GM23248 (cell line): Measurements from ENCODE around the gene SEC31A.

Experiments used
- EZH2 ChIP-seq: fragments of 200-600 bp; sonication (generic); IDR thresholded peaks from 2 replicates; pipeline ENCODE4 v1.6.1; 2018; ENCODE audit warnings: antibody characterized with exemption, mild to moderate bottlenecking; ENCODE audit not compliant: insufficient read depth, poor library complexity, severe bottlenecking
- EZH2phosphoT487 ChIP-seq: fragments of 200-600 bp; sonication (generic); IDR thresholded peaks from 2 replicates; pipeline ENCODE4 v1.6.1; 2018; ENCODE audit warnings: antibody characterized with exemption, moderate library complexity, mild to moderate bottlenecking, low read depth; ENCODE audit not compliant: insufficient read depth

DNA sequence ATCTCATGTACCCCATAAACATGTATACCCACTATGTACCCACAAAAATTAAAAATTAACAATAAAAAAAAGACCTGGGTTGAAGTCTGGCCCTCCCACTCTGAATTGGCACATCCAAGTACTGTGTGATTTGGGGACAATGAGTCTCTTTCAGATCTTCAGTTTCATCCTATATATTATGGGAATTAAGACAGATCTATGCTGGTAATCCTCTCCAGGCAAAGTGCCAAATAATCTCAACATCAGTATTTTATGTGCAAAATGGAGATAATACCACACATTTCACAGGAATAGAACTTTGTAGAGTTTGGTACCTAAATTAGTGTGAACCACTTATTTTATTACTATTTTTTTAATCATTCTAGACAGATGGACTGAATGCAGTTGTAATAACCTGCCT lies 81.3 kb downstream of the SEC31A start:
- no peak for TF ChIP-seq EZH2
- TF ChIP-seq EZH2phosphoT487 = no peak
